RWPE1 (cell line): Measurements from ENCODE around the gene CAMP.
A peak's percentile ranks its signal among the peaks of the same experiment; 100 is the strongest.

Experiments
- CTCF ChIA-PET: fragments of 350-600 bp; sonication (Branson Sonifier 250); formaldehyde crosslinking; extraction: SDS; loops from one replicate; lab custom pipeline; 2021; lab: Yijun Ruan, JAX
- POLR2A ChIA-PET: fragments of 400-600 bp; formaldehyde crosslinking; extraction: SDS; loops from one replicate; lab custom pipeline; 2020; ENCODE audit warnings: antibody characterized with exemption; ENCODE audit not compliant: low non-redundant PET; lab: Yijun Ruan, JAX
- DNase-seq: peaks from one replicate; pipeline ENCODE4 v3.0.0; 2012; ENCODE audit warnings: low spot score
- H3K27ac ChIP-seq: fragments of 450-650 bp; 2 replicates; pipeline ENCODE4 v1.5.1; 2017
- CTCF ChIP-seq: fragments of 450-650 bp; conservative IDR thresholded peaks from 2 replicates; pipeline ENCODE4 v1.5.1; 2017; ENCODE audit warnings: low read depth, mild to moderate bottlenecking

Gene CAMP

GRCh38 chr3:48219543-48219942 lies 3.8 kb upstream of the CAMP start:
- DNase-seq, result no peak
- CTCF ChIA-PET, result interaction anchor here (0.6 kb wide), 1 partner anchor 1209 kb away, joined by 6 read pairs; no protein-coding TSS in a partner anchor
- POLR2A ChIA-PET, result no interaction called here
- H3K27ac ChIP-seq, result no peak overlapping the region
- TF ChIP-seq CTCF, result no peak

GRCh38 chr3:48220746-48221145 lies 2.5 kb upstream of the CAMP start:
- CTCF ChIA-PET, result interaction anchor here (0.7 to 1.1 kb wide), 2 partner anchors 26 to 215 kb away, joined by 3 to 6 read pairs; no protein-coding TSS in a partner anchor
- no peak overlapping the region for H3K27ac ChIP-seq

GRCh38 chr3:48225587-48225986 lies 2.3 kb downstream of the CAMP start:
- no peak for TF ChIP-seq CTCF
- DNase-seq, result no peak
- CTCF ChIA-PET, result no interaction called here
- POLR2A ChIA-PET, result no interaction called here
- H3K27ac ChIP-seq, result no peak overlapping the region

More at GRCh38 chr3:48220746-48221145, 2.5 kb upstream of the CAMP start:
- no peak for TF ChIP-seq CTCF
- no peak for DNase-seq
- POLR2A ChIA-PET, result no interaction called here

GRCh38 chr3:48226939-48227338 lies 3.6 kb downstream of the CAMP start:
- POLR2A ChIA-PET, result no interaction called here
- TF ChIP-seq CTCF, result no peak
- no peak for DNase-seq
- CTCF ChIA-PET, result interaction anchor here (1.1 kb wide), 1 partner anchor 209 kb away, joined by 5 read pairs; no protein-coding TSS in a partner anchor
- H3K27ac ChIP-seq, result no peak overlapping the region

- no peak for TF ChIP-seq CTCF
- H3K27ac ChIP-seq, result no peak overlapping the region
- CTCF ChIA-PET, result interaction anchor here (0.6 kb wide), 1 partner anchor 66 kb away, joined by 4 read pairs; no protein-coding TSS in a partner anchor
- POLR2A ChIA-PET, result no interaction called here
- DNase-seq, result no peak
Observed at GRCh38 chr3:48232232-48232631, 8.9 kb downstream of the CAMP start.

- peak; percentile 78 for TF ChIP-seq CTCF
- DNase-seq, result peak; percentile 61
- POLR2A ChIA-PET, result no interaction called here
- no peak overlapping the region for H3K27ac ChIP-seq
- CTCF ChIA-PET, result interaction anchor here (0.6 kb wide), 1 partner anchor 65 kb away, joined by 4 read pairs; no protein-coding TSS in a partner anchor
Observed at GRCh38 chr3:48232734-48233133, 9.4 kb downstream of the CAMP start.

GRCh38 chr3:48233542-48233941 lies 10.2 kb downstream of the CAMP start:
- H3K27ac ChIP-seq, result no peak overlapping the region
- no peak for DNase-seq
- TF ChIP-seq CTCF, result no peak
- CTCF ChIA-PET, result no interaction called here
- POLR2A ChIA-PET, result no interaction called here
